GM12892 (cell line): ENCODE results near the gene C1QL1.

ENCODE experiments used
- DNase-seq: peaks from one replicate; pipeline ENCODE4 v3.0.0; 2011; ENCODE audit not compliant: insufficient read length
- FAIRE-seq: peaks from 2 replicates; lab custom pipeline; 2011; peaks lifted over from hg19 to GRCh38; lab: Jason Lieb, UNC
- POLR2A ChIP-seq: IDR thresholded peaks from 2 replicates; pipeline ENCODE4 v1.6.1; 2011; ENCODE audit warnings: low read depth, low read length, control low read depth
- POLR2AphosphoS5 ChIP-seq: IDR thresholded peaks from 2 replicates; pipeline ENCODE4 v1.6.1; 2011; ENCODE audit warnings: low read depth, low read length, control low read depth
- TAF1 ChIP-seq: IDR thresholded peaks from 2 replicates; pipeline ENCODE4 v1.6.1; 2011; ENCODE audit warnings: low read depth, mild to moderate bottlenecking, control low read depth, low read length, borderline replicate concordance

Gene C1QL1

DNA sequence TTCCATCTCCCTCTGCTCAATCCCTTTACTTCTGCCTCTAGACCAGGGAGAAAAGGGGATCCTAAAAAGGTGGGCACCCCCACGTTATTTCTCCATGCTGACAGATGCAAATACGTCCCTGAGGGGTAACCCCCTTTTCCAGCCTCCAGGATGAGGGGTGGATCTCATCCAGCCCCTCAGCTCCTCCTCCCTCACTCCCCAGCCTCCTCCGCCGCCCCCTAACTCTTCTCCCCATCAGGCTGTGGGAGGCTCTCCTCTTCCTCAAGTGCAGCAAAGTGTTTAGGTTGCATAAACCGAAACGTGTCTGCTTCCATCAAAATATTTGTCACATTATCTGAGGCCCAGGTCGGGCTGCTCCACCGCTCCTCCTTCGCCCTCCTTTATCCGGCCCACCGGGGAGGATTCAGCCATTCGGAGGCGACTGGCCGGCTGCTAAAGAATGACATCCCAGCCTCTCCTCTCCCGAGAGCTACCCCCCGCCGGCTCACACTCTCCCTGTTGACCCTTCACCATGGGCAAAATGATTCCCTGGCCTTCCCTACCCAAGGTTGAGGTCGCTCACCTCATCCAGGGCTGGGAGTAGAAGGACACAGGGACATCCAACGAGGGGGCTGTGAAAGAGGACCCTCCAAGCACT, 1.2 kb upstream of the C1QL1 start:
- DNase-seq: no peak
- TF ChIP-seq TAF1 (no peak), POLR2AphosphoS5 (no peak), POLR2A (no peak)
- no peak for FAIRE-seq

DNA sequence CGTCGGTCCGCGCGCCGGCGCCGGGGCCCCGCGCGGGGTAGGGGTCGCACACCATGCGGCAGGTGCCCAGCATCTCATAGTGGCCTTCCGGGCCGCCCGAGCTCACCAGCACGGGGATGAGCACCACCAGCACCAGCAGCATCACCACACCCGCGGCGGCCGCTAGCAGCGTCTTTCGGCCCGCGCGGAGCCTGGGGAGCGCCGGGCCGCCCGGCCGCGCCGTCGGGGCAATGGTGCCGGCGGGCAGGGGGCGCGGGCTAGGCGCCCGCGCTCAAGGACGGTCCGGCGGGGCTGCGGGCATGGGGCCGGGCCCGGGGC, 237 bp downstream of the C1QL1 start:
- TF ChIP-seq POLR2A (no peak), TAF1 (no peak), POLR2AphosphoS5 (no peak)
- DNase-seq (no peak), FAIRE-seq (no peak)

DNA sequence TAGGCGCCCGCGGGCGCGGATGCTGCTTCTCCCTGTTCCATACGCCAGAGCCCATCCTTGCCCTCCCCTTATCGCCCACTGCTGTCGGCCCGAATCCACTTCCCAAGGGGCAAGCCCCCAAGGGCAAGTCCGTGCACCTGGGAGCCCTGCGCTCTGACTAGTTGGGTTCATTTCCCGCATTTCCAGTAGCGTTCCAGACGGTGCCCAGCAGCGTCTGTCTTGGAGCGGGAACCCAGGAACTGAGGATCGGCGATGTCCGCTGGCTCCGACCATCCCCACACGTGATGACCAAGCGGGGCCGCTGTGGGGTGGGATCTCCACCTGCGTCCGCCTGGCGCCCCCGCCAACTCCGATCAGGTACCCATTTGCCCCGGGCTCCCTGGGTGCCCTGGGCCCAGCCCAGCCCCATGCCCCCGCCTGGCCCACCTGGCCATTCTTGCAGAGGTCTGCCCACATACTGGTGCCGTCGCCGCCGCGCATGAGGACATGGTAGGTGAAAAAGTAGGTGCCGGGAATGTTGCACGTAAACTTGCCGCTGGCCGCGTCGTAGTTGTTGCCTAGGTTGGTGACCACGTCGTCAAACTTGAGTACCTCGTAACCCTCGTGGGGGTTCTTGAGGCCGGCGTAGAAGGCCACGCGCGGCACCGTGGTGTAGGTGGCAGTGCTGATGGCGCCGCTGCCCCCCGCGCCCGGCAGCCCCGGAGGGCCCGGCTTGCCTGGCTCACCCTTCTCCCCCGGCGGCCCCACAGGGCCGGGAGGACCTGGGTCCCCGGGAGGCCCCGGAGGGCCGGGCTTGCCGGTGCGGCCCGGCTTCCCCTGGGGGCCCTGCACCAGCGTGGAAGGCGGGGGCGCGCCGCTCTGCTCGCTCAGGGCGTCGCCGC, 837 bp downstream of the C1QL1 start:
- no peak for DNase-seq
- TF ChIP-seq POLR2AphosphoS5 (no peak), POLR2A (no peak), TAF1 (no peak)
- no peak for FAIRE-seq

DNA sequence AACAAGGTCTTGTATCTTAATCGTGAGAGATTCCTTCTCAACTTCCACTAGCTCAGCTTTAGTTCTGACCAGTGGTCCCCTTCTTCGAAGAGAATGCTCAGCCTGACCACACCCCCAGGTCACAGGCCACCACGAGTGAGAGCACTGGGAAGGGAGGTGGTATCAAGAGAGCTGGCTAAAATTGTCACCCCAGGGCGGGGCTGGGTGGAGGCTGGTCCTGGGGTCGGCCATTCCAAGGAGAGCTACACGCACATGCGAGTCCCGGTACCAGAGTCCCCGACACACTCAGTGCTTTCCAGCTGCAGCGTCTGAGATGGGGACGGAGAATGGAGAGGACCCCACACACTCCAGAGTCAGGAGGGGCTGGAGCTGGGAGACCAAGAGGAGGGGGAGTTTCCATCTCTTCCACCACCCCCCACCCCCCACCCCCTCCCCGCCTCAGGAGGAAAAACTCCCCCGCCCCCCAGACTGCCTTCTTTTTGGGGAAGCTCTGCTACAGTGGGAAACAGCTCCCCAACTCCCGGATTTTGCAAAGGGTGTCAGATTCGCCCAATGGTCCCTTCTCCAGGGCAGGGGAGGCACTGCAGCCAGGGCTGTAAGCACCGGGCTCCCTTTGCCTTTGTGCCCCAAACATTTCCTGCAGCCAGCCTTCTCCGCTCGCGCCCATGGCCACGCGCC, 1.6 kb downstream of the C1QL1 start:
- TF ChIP-seq POLR2A: no peak
- DNase-seq (no peak), FAIRE-seq (no peak)

DNA sequence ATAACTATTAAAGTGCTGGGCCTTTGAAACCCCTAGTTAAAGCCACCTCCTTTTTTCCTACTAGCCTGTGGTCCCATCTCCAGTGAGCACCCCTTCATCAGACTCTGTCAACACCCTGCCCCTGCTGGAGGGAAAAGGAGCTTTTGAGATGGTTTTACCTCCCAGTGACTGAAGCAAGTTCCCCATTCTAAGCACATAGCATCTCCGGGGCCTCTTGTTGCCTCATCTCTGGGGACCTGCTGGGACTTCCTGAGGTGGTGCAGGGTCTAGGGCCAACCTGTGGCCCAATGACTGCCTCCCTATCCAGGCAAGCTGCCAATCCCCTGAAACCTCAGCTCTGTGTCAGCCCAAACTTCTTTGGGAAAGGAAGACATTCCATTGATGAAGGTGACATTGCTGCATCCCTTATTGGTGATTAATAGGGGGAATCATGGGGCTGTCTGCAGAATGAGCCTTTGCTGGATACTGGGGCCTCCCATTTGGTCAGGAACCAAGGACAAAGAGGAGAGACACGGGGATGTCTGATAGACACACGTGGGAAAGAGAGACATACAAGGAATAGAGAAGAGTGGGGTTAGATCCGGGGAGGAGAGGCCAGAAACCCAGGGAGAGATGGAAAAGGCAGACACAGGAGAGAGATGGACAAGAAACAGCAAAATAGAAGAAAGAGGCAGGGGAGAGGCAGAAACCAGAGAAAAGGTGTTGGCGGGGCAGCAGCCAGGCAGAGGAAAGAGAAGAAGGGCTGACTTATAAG, 2.4 kb downstream of the C1QL1 start:
- FAIRE-seq: no peak
- DNase-seq: no peak
- TF ChIP-seq POLR2AphosphoS5: no peak
- no peak for TF ChIP-seq TAF1
- no peak for TF ChIP-seq POLR2A

DNA sequence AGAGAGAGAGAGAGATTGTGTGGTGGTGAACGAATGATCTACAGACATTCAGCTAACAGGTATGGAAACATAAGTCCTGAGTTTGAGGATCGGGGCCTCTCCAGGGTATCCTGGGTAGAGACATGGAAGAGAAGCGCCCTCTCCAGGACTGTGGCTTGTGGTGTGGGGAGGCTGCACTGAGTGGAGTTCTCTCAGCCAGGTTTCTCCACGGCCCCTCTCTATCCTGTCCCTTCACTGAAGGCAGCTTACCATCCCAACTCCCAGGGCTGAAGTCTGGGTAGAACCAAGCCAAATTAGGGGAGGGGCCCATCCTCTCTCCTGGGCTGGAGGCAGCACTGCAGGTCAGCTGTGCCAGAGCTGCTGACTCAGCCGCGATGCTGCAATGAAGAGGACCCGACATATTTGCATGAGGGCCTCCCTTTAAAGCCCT, 6.2 kb downstream of the C1QL1 start:
- TF ChIP-seq TAF1 (no peak), POLR2AphosphoS5 (no peak), POLR2A (no peak)
- no peak for DNase-seq
- no peak for FAIRE-seq

DNA sequence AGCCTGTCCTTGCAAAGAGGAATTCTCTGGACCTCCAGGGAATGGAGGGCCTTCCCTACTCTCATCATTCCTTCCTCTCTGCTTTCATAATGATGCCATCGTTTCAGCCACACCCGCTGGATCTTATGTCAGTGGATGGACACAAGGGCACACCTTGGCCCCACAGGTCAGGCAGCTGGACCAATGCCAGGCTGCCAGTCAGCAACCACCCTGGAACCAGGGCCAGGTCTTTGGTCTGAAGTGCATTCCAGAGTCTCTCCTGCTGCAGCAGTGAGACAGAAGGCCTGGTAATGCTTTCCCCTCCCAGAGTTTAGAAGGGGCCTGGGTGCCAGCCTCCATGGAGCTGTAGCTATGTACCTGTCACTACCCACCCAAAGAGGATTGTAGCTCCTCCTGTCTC, 7.4 kb downstream of the C1QL1 start:
- TF ChIP-seq POLR2A (no peak), POLR2AphosphoS5 (no peak), TAF1 (no peak)
- FAIRE-seq: no peak
- no peak for DNase-seq

DNA sequence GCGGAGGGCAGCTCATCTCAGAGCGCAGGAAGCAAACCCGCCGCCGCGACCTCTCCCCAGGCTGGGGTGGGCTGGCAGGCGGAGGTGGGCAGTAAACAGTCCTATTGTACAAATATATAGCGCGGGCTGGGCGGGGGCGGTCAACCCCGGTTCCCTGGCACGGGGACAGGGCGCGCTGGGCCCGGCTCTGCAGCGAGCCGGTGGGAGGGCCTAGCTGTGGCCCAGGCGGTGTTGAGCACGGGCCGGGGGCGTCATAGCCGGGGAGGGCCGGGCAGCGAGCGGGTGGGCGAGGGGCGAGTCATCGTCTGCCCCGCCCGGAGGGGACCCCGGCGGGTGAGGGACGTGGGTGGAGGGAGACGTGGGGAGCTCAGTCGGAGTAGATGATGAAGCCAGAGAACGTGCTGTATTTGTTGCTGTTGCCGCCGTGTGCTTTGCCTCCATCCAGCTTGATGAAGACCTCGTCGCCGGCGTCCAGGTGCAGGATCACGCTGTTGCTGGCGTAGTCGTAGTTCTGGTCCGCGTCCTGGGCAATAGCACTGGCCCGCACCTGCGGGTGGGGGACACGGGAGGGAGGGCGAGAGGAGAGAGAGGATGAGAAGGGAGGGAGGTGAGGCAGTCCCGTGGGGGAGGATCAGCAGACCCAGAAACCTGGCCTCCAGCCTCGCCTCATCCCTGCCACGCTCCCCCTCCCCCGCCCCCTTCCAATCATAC, 8.1 kb downstream of the C1QL1 start:
- DNase-seq: no peak
- no peak for TF ChIP-seq POLR2AphosphoS5
- no peak for TF ChIP-seq POLR2A
- no peak for TF ChIP-seq TAF1

DNA sequence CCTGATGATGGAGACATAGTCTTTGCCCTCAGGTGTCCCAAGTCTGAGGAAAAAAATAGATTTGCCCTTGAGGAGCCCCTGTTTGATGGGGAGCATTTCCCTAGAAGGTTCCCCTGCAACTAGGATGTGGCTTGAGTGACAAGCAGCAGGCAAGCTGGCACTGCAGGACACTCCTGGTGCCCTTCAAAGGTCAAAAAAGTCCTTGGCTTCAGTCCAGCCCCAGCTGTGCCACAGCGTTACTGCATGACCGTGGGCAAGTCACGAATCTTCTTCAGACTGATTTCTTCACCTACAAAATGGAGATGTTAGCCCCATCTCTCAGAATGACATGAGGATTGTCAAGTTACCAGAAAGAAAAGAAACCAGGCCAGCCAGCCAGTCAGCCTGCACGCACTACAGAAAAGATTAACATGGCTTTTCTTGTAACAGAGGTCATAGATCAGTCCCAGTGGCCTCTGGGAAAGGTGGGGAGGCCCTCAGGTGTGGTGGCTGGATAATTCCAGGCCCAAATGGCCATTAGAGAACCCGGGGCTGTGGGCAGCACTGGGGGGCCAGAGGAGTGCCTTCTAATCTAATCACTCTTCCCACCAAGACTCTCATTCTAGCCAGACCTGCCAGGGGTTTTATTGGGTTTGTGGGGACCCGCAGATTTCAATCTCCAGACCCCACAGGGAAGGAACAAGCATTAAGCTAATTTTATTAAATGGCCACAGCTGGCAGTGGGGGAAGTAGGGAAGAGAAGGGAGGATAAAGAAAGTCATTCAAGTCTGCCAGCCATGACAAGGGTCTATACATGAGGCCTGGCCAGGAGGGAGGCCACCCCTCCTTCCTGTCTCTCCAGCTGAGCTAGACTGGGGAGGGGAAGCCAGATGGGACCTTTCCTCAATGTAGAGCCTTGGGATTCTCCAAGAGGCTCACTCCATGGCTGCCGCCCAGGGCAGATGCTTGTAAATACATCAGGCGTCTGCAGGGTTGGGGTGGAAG, 10.8 kb downstream of the C1QL1 start:
- DNase-seq: no peak
- TF ChIP-seq POLR2AphosphoS5 (no peak), TAF1 (no peak), POLR2A (no peak)
- FAIRE-seq: no peak

More for the DNA sequence above, 8.1 kb downstream of the C1QL1 start:
- FAIRE-seq: no peak

DNA sequence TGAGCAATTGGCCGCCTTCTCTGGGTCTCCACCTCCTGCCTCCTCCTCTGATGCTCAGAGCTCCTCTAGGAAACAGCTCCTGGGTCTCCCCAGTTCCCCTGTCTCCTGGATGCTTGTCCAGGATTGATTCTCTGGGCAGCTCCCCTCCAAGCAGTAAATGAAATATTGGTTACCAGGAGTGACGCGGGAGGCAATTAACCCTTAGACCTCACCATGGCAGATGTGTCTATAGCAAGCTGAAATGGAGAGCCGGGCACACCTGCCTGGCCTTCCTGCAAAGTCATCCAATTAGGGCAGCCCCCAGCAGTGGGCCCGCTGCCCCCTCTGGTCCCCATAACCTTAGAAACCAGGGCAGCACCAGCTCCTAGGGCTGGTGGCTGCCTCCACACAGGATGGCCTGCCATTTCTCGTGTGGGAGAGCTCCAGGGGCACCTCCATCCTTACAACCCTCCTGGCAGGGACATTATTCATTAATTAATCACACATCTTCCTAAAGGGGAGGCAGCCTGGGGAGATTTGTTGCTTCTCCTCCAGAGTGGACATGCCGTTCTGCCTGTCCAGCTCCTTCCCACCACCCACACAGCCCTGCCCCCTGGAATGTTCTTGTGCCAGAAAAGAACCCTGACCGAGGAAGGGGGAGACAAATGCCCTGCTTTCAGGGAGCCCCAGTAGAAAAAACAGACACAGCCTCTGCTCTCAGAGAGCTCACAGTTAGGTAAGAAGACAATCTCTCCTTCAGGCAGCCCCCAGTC, 12.3 kb downstream of the C1QL1 start:
- DNase-seq (no peak), FAIRE-seq (no peak)
- TF ChIP-seq POLR2A (no peak), POLR2AphosphoS5 (no peak), TAF1 (no peak)

DNA sequence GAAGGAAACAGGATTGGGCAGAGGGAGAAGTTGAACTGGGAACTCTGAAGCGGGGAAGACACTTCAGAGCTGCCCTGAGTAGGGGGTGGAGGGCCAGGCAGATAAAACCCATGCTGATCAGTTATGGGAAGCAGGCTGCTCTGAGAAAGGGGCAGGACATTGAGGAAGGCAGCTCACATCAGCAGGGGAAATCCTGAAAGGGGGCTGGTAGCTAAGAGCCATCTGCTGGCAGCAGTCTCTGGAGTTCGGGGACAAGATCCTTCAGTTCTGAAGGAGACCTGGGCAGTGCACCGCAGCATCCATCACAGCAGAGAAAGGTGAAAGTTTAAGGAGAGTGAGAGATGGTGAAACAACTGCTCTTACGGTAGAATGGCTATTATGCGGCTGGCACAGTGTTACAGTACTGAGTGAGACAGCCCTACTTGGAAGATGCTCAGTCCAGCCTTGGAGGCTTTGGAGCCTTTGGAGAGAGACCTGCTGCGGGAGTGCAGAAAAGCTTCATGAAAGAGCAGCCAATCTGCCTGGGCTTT, 15.1 kb downstream of the C1QL1 start:
- DNase-seq: no peak
- no peak for TF ChIP-seq POLR2A
- no peak for TF ChIP-seq TAF1
- TF ChIP-seq POLR2AphosphoS5: no peak
- no peak for FAIRE-seq
